Measurements from ENCODE around the gene VILL.

GRCh38 chr3:38039899-38040261 lies 49.3 kb downstream of the VILL start:
- TF ChIP-seq CTCF (IDR thresholded peaks at IDR 0.05; ENCODE audit: low read length) (peak; percentile 28; the same call in 1 of the 2 replicates), EZH2 (IDR thresholded peaks at IDR 0.05; ENCODE audit: borderline replicate concordance, low read length) (no peak)

Data from OCI-LY1 (cell line).